ENCODE data around the gene SRPK3.
"Not testable (repeated sequence)": the region's sequence is repeated elsewhere in the genome, so short reads cannot be mapped to it uniquely, and the experiment has no call there.

The SRPK3 gene

GRCh38 chrX:153746991-153747390 is 33.9 kb upstream of the SRPK3 start:
- not testable (repeated sequence) for H3K36me3 ChIP-seq (ENCODE audit: control insufficient read depth in 2 of 2, insufficient read depth in 2 of 2, low read length in 2 of 2); H3K27me3 ChIP-seq (ENCODE audit: control insufficient read depth in 1 of 2, insufficient read depth in 2 of 2, low read length in 2 of 2); H3K27ac ChIP-seq (ENCODE audit: low read length); H3K9ac ChIP-seq (ENCODE audit: low read length in 2 of 2); H3K9me3 ChIP-seq (ENCODE audit: control insufficient read depth in 2 of 2, low read length in 2 of 2); H3K4me3 ChIP-seq (ENCODE audit: low read length in 2 of 2)
- H3K4me1 ChIP-seq (ENCODE audit: control insufficient read depth, insufficient read depth, low read length): peaks cover 12% of the 10 kb centered on the region

- not testable (repeated sequence) for H3K27ac ChIP-seq (ENCODE audit: low read length); H3K4me3 ChIP-seq (ENCODE audit: low read length in 2 of 2); H3K4me1 ChIP-seq (ENCODE audit: control insufficient read depth, insufficient read depth, low read length); H3K9ac ChIP-seq (ENCODE audit: low read length in 2 of 2); H3K9me3 ChIP-seq (ENCODE audit: control insufficient read depth in 2 of 2, low read length in 2 of 2); H3K27me3 ChIP-seq (ENCODE audit: control insufficient read depth in 1 of 2, insufficient read depth in 2 of 2, low read length in 2 of 2); H3K36me3 ChIP-seq (ENCODE audit: control insufficient read depth in 2 of 2, insufficient read depth in 2 of 2, low read length in 2 of 2)
These were observed 31.8 kb upstream of the SRPK3 start for GRCh38 chrX:153749017-153749416.

GRCh38 chrX:153750127-153750774 is 30.6 kb upstream of the SRPK3 start:
- H3K4me1 ChIP-seq (ENCODE audit: control insufficient read depth, insufficient read depth, low read length): no peaks in the 10 kb centered on the region
- H3K27me3 ChIP-seq (ENCODE audit: control insufficient read depth in 1 of 2, insufficient read depth in 2 of 2, low read length in 2 of 2): peaks cover 0 to 2% of the 10 kb centered on the region in 2 donors
- no peak overlapping the region for H3K4me3 ChIP-seq (ENCODE audit: low read length in 2 of 2)
- H3K27ac ChIP-seq (ENCODE audit: low read length): no peak overlapping the region
- no peaks in the 10 kb centered on the region for H3K36me3 ChIP-seq (ENCODE audit: control insufficient read depth in 2 of 2, insufficient read depth in 2 of 2, low read length in 2 of 2)
- no peaks in the 10 kb centered on the region for H3K9me3 ChIP-seq (ENCODE audit: control insufficient read depth in 2 of 2, low read length in 2 of 2)
- H3K9ac ChIP-seq (ENCODE audit: low read length in 2 of 2): no peak overlapping the region

GRCh38 chrX:153755136-153755535 is 25.7 kb upstream of the SRPK3 start:
- Histone ChIP-seq H3K9me3 (ENCODE audit: control insufficient read depth in 2 of 2, low read length in 2 of 2) (peaks cover 0 to 4% of the 10 kb centered on the region in 2 donors), H3K4me3 (ENCODE audit: low read length in 2 of 2) (no peak overlapping the region), H3K36me3 (ENCODE audit: control insufficient read depth in 2 of 2, insufficient read depth in 2 of 2, low read length in 2 of 2) (no peaks in the 10 kb centered on the region), H3K9ac (ENCODE audit: low read length in 2 of 2) (no peak overlapping the region), H3K27me3 (ENCODE audit: control insufficient read depth in 1 of 2, insufficient read depth in 2 of 2, low read length in 2 of 2) (no peaks in the 10 kb centered on the region), H3K4me1 (ENCODE audit: control insufficient read depth, insufficient read depth, low read length) (no peaks in the 10 kb centered on the region), H3K27ac (ENCODE audit: low read length) (no peak overlapping the region)

- Histone ChIP-seq H3K27ac (ENCODE audit: low read length) (no peak overlapping the region), H3K36me3 (ENCODE audit: control insufficient read depth in 2 of 2, insufficient read depth in 2 of 2, low read length in 2 of 2) (no peaks in the 10 kb centered on the region), H3K9me3 (ENCODE audit: control insufficient read depth in 2 of 2, low read length in 2 of 2) (peaks cover 0 to 4% of the 10 kb centered on the region in 2 donors), H3K4me1 (ENCODE audit: control insufficient read depth, insufficient read depth, low read length) (peaks cover 24% of the 10 kb centered on the region), H3K9ac (ENCODE audit: low read length in 2 of 2) (no peak overlapping the region), H3K4me3 (ENCODE audit: low read length in 2 of 2) (no peak overlapping the region), H3K27me3 (ENCODE audit: control insufficient read depth in 1 of 2, insufficient read depth in 2 of 2, low read length in 2 of 2) (peaks cover 0 to 8% of the 10 kb centered on the region in 2 donors)
These were observed 19.0 kb upstream of the SRPK3 start for GRCh38 chrX:153761863-153762262.

- H3K9ac ChIP-seq (ENCODE audit: low read length in 2 of 2): no peak overlapping the region
- H3K4me3 ChIP-seq (ENCODE audit: low read length in 2 of 2): no peak overlapping the region
- peaks cover 0 to 3% of the 10 kb centered on the region in 2 donors for H3K9me3 ChIP-seq (ENCODE audit: control insufficient read depth in 2 of 2, low read length in 2 of 2)
- H3K27me3 ChIP-seq (ENCODE audit: control insufficient read depth in 1 of 2, insufficient read depth in 2 of 2, low read length in 2 of 2): peaks cover 0 to 8% of the 10 kb centered on the region in 2 donors
- H3K27ac ChIP-seq (ENCODE audit: low read length): no peak overlapping the region
- H3K36me3 ChIP-seq (ENCODE audit: control insufficient read depth in 2 of 2, insufficient read depth in 2 of 2, low read length in 2 of 2): no peaks in the 10 kb centered on the region
- H3K4me1 ChIP-seq (ENCODE audit: control insufficient read depth, insufficient read depth, low read length): peaks cover 25% of the 10 kb centered on the region
These were observed 18.1 kb upstream of the SRPK3 start for GRCh38 chrX:153762626-153763173.

- H3K36me3 ChIP-seq (ENCODE audit: control insufficient read depth in 2 of 2, insufficient read depth in 2 of 2, low read length in 2 of 2): no peaks in the 10 kb centered on the region
- peaks cover 0 to 8% of the 10 kb centered on the region in 2 donors for H3K27me3 ChIP-seq (ENCODE audit: control insufficient read depth in 1 of 2, insufficient read depth in 2 of 2, low read length in 2 of 2)
- peaks cover 28% of the 10 kb centered on the region for H3K4me1 ChIP-seq (ENCODE audit: control insufficient read depth, insufficient read depth, low read length)
- no peak overlapping the region for H3K9ac ChIP-seq (ENCODE audit: low read length in 2 of 2)
- no peak overlapping the region for H3K27ac ChIP-seq (ENCODE audit: low read length)
- no peaks in the 10 kb centered on the region for H3K9me3 ChIP-seq (ENCODE audit: control insufficient read depth in 2 of 2, low read length in 2 of 2)
- H3K4me3 ChIP-seq (ENCODE audit: low read length in 2 of 2): no peak overlapping the region
These were observed 17.4 kb upstream of the SRPK3 start for GRCh38 chrX:153763298-153763932.

GRCh38 chrX:153763989-153764755 is 16.7 kb upstream of the SRPK3 start, which contains the start of gene PLXNB3:
Gene PLXNB3, plus strand, starts transcription at chrX:153764249. Its CDS starts 1,287 bp downstream, at chrX:153765536.
- H3K9ac ChIP-seq (ENCODE audit: low read length in 2 of 2): peak within 1 kb of the TSS; percentile 59 to 68
- peaks cover 28% of the 10 kb centered on the region for H3K4me1 ChIP-seq (ENCODE audit: control insufficient read depth, insufficient read depth, low read length)
- peak within 1 kb of the TSS; percentile 69 for H3K27ac ChIP-seq (ENCODE audit: low read length)
- H3K4me3 ChIP-seq (ENCODE audit: low read length in 2 of 2): peak within 1 kb of the TSS; percentile 65 to 73
- H3K27me3 ChIP-seq (ENCODE audit: control insufficient read depth in 1 of 2, insufficient read depth in 2 of 2, low read length in 2 of 2): peaks cover 0 to 8% of the 10 kb centered on the region in 2 donors
- no peaks in the 10 kb centered on the region for H3K36me3 ChIP-seq (ENCODE audit: control insufficient read depth in 2 of 2, insufficient read depth in 2 of 2, low read length in 2 of 2)
- no peaks in the 10 kb centered on the region for H3K9me3 ChIP-seq (ENCODE audit: control insufficient read depth in 2 of 2, low read length in 2 of 2)

GRCh38 chrX:153764786-153765137 is 16.1 kb upstream of the SRPK3 start:
- Histone ChIP-seq H3K36me3 (ENCODE audit: control insufficient read depth in 2 of 2, insufficient read depth in 2 of 2, low read length in 2 of 2) (no peaks in the 10 kb centered on the region), H3K4me3 (ENCODE audit: low read length in 2 of 2) (peak overlapping the region; percentile 65 to 73), H3K27me3 (ENCODE audit: control insufficient read depth in 1 of 2, insufficient read depth in 2 of 2, low read length in 2 of 2) (peaks cover 0 to 8% of the 10 kb centered on the region in 2 donors), H3K4me1 (ENCODE audit: control insufficient read depth, insufficient read depth, low read length) (peaks cover 28% of the 10 kb centered on the region), H3K9me3 (ENCODE audit: control insufficient read depth in 2 of 2, low read length in 2 of 2) (no peaks in the 10 kb centered on the region), H3K9ac (ENCODE audit: low read length in 2 of 2) (peak overlapping the region; percentile 59 to 68), H3K27ac (ENCODE audit: low read length) (peak overlapping the region; percentile 69)

- peak overlapping the region; percentile 69 for H3K27ac ChIP-seq (ENCODE audit: low read length)
These were observed 15.4 kb upstream of the SRPK3 start for GRCh38 chrX:153765138-153766079.

More at GRCh38 chrX:153765138-153766079, 15.4 kb upstream of the SRPK3 start:
- peaks cover 0 to 2% of the 10 kb centered on the region in 2 donors for H3K36me3 ChIP-seq (ENCODE audit: control insufficient read depth in 2 of 2, insufficient read depth in 2 of 2, low read length in 2 of 2)
- no peaks in the 10 kb centered on the region for H3K9me3 ChIP-seq (ENCODE audit: control insufficient read depth in 2 of 2, low read length in 2 of 2)
- peaks cover 28% of the 10 kb centered on the region for H3K4me1 ChIP-seq (ENCODE audit: control insufficient read depth, insufficient read depth, low read length)
- H3K27me3 ChIP-seq (ENCODE audit: control insufficient read depth in 1 of 2, insufficient read depth in 2 of 2, low read length in 2 of 2): peaks cover 0 to 8% of the 10 kb centered on the region in 2 donors
- H3K4me3 ChIP-seq (ENCODE audit: low read length in 2 of 2): peak overlapping the region; percentile 65 to 73
- peak overlapping the region; percentile 51 to 59 for H3K9ac ChIP-seq (ENCODE audit: low read length in 2 of 2)

Data from stomach smooth muscle (tissue), 2 donors.